HCT116 (cell line): ENCODE results near the gene RENBP. TPM values are rescaled to one million over a fixed set of nuclear protein-coding genes. Genes with fewer than 3 reads are reported as not detected.

ENCODE experiments used
- ATAC-seq: fragments of 200-7000 bp; cut with Tn5 transposase; 2 replicates; pipeline ENCODE4 v1.9.1; 2020; ENCODE audit warnings: mild to moderate bottlenecking, moderate library complexity
- BruUV-seq: library from RNA; stranded (reverse); fragments of 400-500 nt; replicated peaks from 2 replicates; lab custom pipeline; 2021; lab: Mats Ljungman, UMichigan
- CTCF ChIA-PET: fragments of 300-600 bp; sonication (Branson Sonifier 250); formaldehyde crosslinking; loops from one replicate; lab custom pipeline; 2021; ENCODE audit warnings: antibody characterized with exemption; lab: Charles Lee
- POLR2A ChIA-PET: fragments of 300-600, 350-600 bp; sonication (Branson Sonifier 250); formaldehyde crosslinking; loops from one replicate; lab custom pipeline; 2021; ENCODE audit warnings: antibody characterized with exemption; lab: Charles Lee
- RAD21 ChIA-PET, 2 experiments: fragments of 300-600 bp; sonication (Branson Sonifier 250); formaldehyde crosslinking; loops; one replicate each; lab custom pipeline; 2023; ENCODE audit warnings: low total read pairs in 2 of 2; ENCODE audit not compliant: uncharacterized antibody in 2 of 2, unreplicated experiment in 2 of 2, low non-redundant PET in 1 of 2; lab: Charles Lee
- DNase-seq: peaks from one replicate; pipeline ENCODE4 v3.0.0-alpha.2; 2010; ENCODE audit warnings: low read depth, low spot score
- H2AFZ ChIP-seq: fragments of 200-600 bp; shearing (Covaris generic), sonication (generic); 2 replicates; pipeline ENCODE4 v1.6.1; 2017; ENCODE audit warnings: low read depth, mixed run types, mixed read lengths, antibody characterized with exemption, low read length; ENCODE audit not compliant: poor library complexity, severe bottlenecking
- H3K27ac ChIP-seq: 2 replicates; pipeline ENCODE4 v1.5.1; 2012; ENCODE audit warnings: low read depth, low read length
- H3K27me3 ChIP-seq: fragments of 200-600 bp; sonication (generic); 2 replicates; pipeline ENCODE4 v1.6.1; 2016; ENCODE audit warnings: mixed run types, low read length, mixed read lengths; ENCODE audit not compliant: insufficient read depth
- H3K36me3 ChIP-seq, 2 experiments: fragments of 200-500 bp in 1 of 2; fragments of 200-600 bp in 1 of 2; sonication (Bioruptor generic) in 1 of 2; sonication (generic) in 1 of 2; 2 replicates each; pipeline versions ENCODE4 v1.5.1 to v1.6.1; 2014 to 2016; ENCODE audit warnings: low read length in 2 of 2, inconsistent platforms in 1 of 2, mixed read lengths in 1 of 2, mixed run types in 1 of 2; ENCODE audit not compliant: insufficient read depth in 2 of 2, control insufficient read depth in 1 of 2
- H3K4me1 ChIP-seq, 2 experiments: fragments of 200-600 bp in 1 of 2; sonication (generic) in 1 of 2; 2 replicates each; pipeline versions ENCODE4 v1.5.1 to v1.6.1; 2012 to 2017; ENCODE audit warnings: low read length in 2 of 2, inconsistent platforms in 1 of 2, mild to moderate bottlenecking in 1 of 2, mixed read lengths in 1 of 2, mixed run types in 1 of 2, moderate library complexity in 1 of 2; ENCODE audit not compliant: insufficient read depth in 2 of 2, control insufficient read depth in 1 of 2
- H3K4me2 ChIP-seq: fragments of 200-600 bp; sonication (generic); 2 replicates; pipeline ENCODE4 v1.6.1; 2017; ENCODE audit warnings: mixed run types, low read length, mixed read lengths
- H3K4me3 ChIP-seq, 2 experiments: fragments of 200-600 bp in 1 of 2; sonication (generic) in 1 of 2; replicated peaks in 1 of 2; 2 replicates each; pipeline ENCODE4 v1.5.1; 2011 to 2016; ENCODE audit warnings: low read length in 2 of 2, control low read depth in 1 of 2, low read depth in 1 of 2, mild to moderate bottlenecking in 1 of 2, mixed read lengths in 1 of 2, mixed run types in 1 of 2
- H3K79me2 ChIP-seq: fragments of 200-600 bp; sonication (generic); 2 replicates; pipeline ENCODE4 v1.6.1; 2017; ENCODE audit warnings: mild to moderate bottlenecking, mixed run types, low read length, moderate library complexity, mixed read lengths; ENCODE audit not compliant: insufficient read depth
- H3K9ac ChIP-seq: fragments of 200-600 bp; sonication (generic); 2 replicates; pipeline ENCODE4 v1.6.1; 2016; ENCODE audit warnings: low read length, mixed read lengths
- H3K9me2 ChIP-seq: fragments of 200-600 bp; sonication (generic), shearing (Covaris generic); 2 replicates; pipeline ENCODE4 v1.6.1; 2017; ENCODE audit warnings: mixed run types, mild to moderate bottlenecking, moderate library complexity; ENCODE audit not compliant: insufficient read depth
- H3K9me3 ChIP-seq, 2 experiments: fragments of 200-500 bp in 1 of 2; fragments of 200-600 bp in 1 of 2; sonication (Bioruptor generic) in 1 of 2; sonication (generic) in 1 of 2; 2 replicates each; pipeline ENCODE4 v1.6.1; 2014 to 2017; ENCODE audit warnings: low read length in 2 of 2, mixed read lengths in 2 of 2, inconsistent platforms in 1 of 2, low read depth in 1 of 2, mild to moderate bottlenecking in 1 of 2, mixed run types in 1 of 2, moderate library complexity in 1 of 2; ENCODE audit not compliant: control insufficient read depth in 1 of 2, insufficient read depth in 1 of 2
- H4K20me1 ChIP-seq: fragments of 200-600 bp; sonication (generic), shearing (Covaris generic); 2 replicates; pipeline ENCODE4 v1.6.1; 2017; ENCODE audit warnings: mixed run types, mild to moderate bottlenecking, moderate library complexity; ENCODE audit not compliant: insufficient read depth
- EZH2 ChIP-seq: fragments of 200-600 bp; sonication (generic); IDR thresholded peaks from 2 replicates; pipeline ENCODE4 v1.6.1; 2017; ENCODE audit warnings: antibody characterized with exemption, mixed run types
- EZH2phosphoT487 ChIP-seq: fragments of 200-600 bp; IDR thresholded peaks from 2 replicates; pipeline ENCODE4 v1.6.1; 2018; ENCODE audit warnings: antibody characterized with exemption, borderline replicate concordance
- ZBTB33 ChIP-seq: IDR thresholded peaks from 2 replicates; pipeline ENCODE4 v1.6.1; 2011; ENCODE audit warnings: mild to moderate bottlenecking, low read length, moderate library complexity; ENCODE audit not compliant: insufficient replicate concordance; ENCODE audit errors: extremely low read depth
- intact Hi-C: fragments of 100-400 bp; cut with micrococcal nuclease; formaldehyde crosslinking; loops from 2 replicates; pipeline ENCODE4 v1.10.0; 2022
- total RNA-seq: library from RNA; stranded (reverse); gene quantifications from one replicate; pipeline ENCODE4 v1.2.1, GENCODE V29; 2021; ENCODE audit not compliant: unreplicated experiment
- TF ChIP-seq, protein P1 (sequence below), 3 experiments: fragments of 200-600 bp in 1 of 3; sonication (generic) in 1 of 3; IDR thresholded peaks in 2 of 3; conservative IDR thresholded peaks in 1 of 3; 2 replicates each; pipeline ENCODE4 v1.5.1; 2012 to 2017; ENCODE audit warnings: low read depth in 2 of 3, low read length in 2 of 3, antibody characterized with exemption in 1 of 3, borderline replicate concordance in 1 of 3, control low read depth in 1 of 3, mild to moderate bottlenecking in 1 of 3, mixed read lengths in 1 of 3, mixed run types in 1 of 3, moderate library complexity in 1 of 3; ENCODE audit not compliant: insufficient read depth in 1 of 3

Gene RENBP
- total RNA-seq, 1 experiment from 2014 or later, result 1.3 TPM

DNA sequence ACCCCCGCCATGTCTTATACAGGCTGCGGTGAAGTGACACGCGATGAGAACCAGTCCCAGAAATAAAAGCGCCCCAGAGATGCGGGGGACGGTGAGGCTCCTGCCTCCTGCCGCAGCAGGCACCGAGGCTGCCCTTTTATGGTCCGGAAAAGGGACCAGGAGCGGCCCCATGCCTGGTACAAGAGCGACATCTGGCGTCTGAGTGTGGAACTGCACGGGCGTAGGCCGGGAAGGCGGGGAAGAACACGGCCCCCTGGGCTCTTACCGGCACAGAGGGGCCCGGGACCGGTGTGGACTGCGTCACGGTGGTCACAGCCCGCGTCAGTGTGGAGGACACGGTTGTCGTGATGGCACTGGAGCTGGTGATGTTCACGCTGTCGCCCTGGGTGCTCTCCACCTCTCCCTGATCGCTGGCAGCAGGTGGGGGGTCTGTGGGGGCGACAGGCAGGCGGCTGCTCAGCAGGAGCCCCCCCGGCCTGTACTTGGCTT, 8.9 kb upstream of the RENBP start:
- POLR2A ChIA-PET, result no interaction called here
- DNase-seq, result no peak

DNA sequence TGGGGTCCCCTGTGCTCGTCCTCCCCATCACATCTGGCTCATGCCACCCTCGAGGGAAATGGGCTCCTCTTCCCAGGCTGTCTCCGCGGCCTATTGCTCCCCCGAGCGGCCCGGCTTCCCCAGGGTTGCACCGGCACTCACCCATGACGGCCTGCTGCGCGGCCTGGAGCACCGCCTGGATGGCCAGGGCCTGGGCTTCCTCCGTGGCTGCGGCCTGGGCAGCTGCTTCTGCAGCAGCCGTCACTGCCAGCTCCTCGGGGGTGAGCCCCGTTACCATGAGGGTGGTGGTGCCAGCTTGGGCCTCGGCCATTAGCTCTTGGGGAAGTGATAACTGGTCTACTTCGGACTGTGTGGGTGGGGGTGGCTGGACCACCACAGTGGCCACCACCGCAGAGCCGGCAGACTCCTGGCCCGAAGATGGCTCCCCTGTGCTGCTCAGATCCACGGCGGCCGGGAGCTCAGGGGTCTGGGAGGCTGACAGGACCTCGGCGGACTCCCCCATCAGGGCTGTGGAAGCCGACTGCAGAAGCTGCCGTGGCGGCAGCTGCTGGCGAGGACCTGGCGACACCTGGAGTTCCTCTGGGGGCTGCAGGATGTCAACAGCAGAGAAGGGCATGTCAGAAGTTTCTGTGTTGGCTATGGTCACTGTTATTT, 8.1 kb upstream of the RENBP start:
- intact Hi-C loops, result loop anchor here (1.0 to 2.0 kb wide), 2 partner anchors 28 to 188 kb away; partner anchors contain the start of gene PLXNB3
- no peaks in the 10 kb centered on the region for H3K9me2 ChIP-seq

More for the DNA sequence above, 8.9 kb upstream of the RENBP start:
- no peaks in the 10 kb centered on the region for H3K27me3 ChIP-seq
- peaks cover 0 to 17% of the 10 kb centered on the region in 2 experiments; a peak in 1 of 4 replicates for H3K36me3 ChIP-seq
- no TSS peak for BruUV-seq
- no peak overlapping the region for H3K4me3 ChIP-seq
- H3K27ac ChIP-seq, result no peak overlapping the region
- intact Hi-C loops, result loop anchor here (1.0 to 2.0 kb wide), 2 partner anchors 29 to 189 kb away; partner anchors contain the start of gene PLXNB3
- H3K79me2 ChIP-seq, result no peaks in the 10 kb centered on the region; the same call in 1 of the 2 replicates
- H3K9me2 ChIP-seq, result no peaks in the 10 kb centered on the region
- no peaks in the 10 kb centered on the region for H3K9me3 ChIP-seq
- no peaks in the 10 kb centered on the region for H3K4me1 ChIP-seq
- no peaks in the 10 kb centered on the region for H4K20me1 ChIP-seq
- CTCF ChIA-PET, result no interaction called here
- TF ChIP-seq, protein P1, sequence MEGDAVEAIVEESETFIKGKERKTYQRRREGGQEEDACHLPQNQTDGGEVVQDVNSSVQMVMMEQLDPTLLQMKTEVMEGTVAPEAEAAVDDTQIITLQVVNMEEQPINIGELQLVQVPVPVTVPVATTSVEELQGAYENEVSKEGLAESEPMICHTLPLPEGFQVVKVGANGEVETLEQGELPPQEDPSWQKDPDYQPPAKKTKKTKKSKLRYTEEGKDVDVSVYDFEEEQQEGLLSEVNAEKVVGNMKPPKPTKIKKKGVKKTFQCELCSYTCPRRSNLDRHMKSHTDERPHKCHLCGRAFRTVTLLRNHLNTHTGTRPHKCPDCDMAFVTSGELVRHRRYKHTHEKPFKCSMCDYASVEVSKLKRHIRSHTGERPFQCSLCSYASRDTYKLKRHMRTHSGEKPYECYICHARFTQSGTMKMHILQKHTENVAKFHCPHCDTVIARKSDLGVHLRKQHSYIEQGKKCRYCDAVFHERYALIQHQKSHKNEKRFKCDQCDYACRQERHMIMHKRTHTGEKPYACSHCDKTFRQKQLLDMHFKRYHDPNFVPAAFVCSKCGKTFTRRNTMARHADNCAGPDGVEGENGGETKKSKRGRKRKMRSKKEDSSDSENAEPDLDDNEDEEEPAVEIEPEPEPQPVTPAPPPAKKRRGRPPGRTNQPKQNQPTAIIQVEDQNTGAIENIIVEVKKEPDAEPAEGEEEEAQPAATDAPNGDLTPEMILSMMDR (IDR thresholded peaks at IDR 0.05 in 2 of 3, conservative IDR thresholded peaks at IDR 0.05 in 1 of 3; ENCODE audit: borderline replicate concordance in 1 of 3, insufficient read depth in 1 of 3, low read depth in 2 of 3, low read length in 2 of 3), result peak in 2 of 3 experiments; percentile 79 to 80; a peak in 4 of 6 replicates
- TF ChIP-seq EZH2, result no peak
- TF ChIP-seq, all 23 proteins: peak for 1
- Histone ChIP-seq H3K4me2 (no peak overlapping the region), H3K9ac (no peak overlapping the region), H2AFZ (no peak overlapping the region)
- peak; percentile 72 for ATAC-seq
- RAD21 ChIA-PET, result no interaction called here

More for the DNA sequence above, 8.1 kb upstream of the RENBP start:
- DNase-seq (no peak), ATAC-seq (no peak)
- no peak overlapping the region for H3K4me3 ChIP-seq
- no peak overlapping the region for H3K9ac ChIP-seq
- H4K20me1 ChIP-seq, result no peaks in the 10 kb centered on the region
- TF ChIP-seq ZBTB33 (no peak), EZH2phosphoT487 (no peak)
- no peaks in the 10 kb centered on the region for H3K9me3 ChIP-seq
- no peaks in the 10 kb centered on the region; the same call in 1 of the 2 replicates for H3K79me2 ChIP-seq
- no peaks in the 10 kb centered on the region for H3K27me3 ChIP-seq
- peaks cover 0 to 17% of the 10 kb centered on the region in 2 experiments; a peak in 1 of 4 replicates for H3K36me3 ChIP-seq
- H3K27ac ChIP-seq, result no peak overlapping the region
- H2AFZ ChIP-seq, result no peak overlapping the region
- RAD21 ChIA-PET, result no interaction called here
- BruUV-seq, result no TSS peak
- POLR2A ChIA-PET, result no interaction called here
- H3K4me1 ChIP-seq, result no peaks in the 10 kb centered on the region; a peak in 1 of 4 replicates
- CTCF ChIA-PET, result no interaction called here
- no peak overlapping the region for H3K4me2 ChIP-seq
